GM19395 (cell line): Measurements from ENCODE around the gene CAVIN3.

Experiments
- ATAC-seq: cut with Tn5 transposase; IDR thresholded peaks from one replicate; pipeline ENCODE4 v1.9.1; 2021; ENCODE audit warnings: mild to moderate bottlenecking, moderate library complexity; ENCODE audit not compliant: unreplicated experiment

Gene CAVIN3

GRCh38 chr11:6273188-6273587 lies 47.1 kb downstream of the CAVIN3 start:
- ATAC-seq: no peak

- ATAC-seq: no peak
Measured at GRCh38 chr11:6271598-6271997, 48.7 kb downstream of the CAVIN3 start.

GRCh38 chr11:6270584-6271246 lies 49.6 kb downstream of the CAVIN3 start:
- no peak for ATAC-seq

DNA sequence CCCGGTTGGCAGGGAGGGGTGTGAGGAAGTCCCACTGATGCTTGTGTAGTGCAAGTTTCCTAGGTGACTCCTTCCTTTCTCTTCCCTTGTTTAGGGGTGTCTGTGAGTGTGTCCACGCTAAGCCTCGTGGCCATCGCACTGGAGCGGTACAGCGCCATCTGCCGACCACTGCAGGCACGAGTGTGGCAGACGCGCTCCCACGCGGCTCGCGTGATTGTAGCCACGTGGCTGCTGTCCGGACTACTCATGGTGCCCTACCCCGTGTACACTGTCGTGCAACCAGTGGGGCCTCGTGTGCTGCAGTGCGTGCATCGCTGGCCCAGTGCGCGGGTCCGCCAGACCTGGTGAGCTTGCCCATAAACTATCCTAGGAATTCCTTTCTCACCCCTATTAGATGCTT lies 50.3 kb downstream of the CAVIN3 start:
- ATAC-seq: no peak
